ENCODE results near the gene SDHA.

The SDHA gene

DNA sequence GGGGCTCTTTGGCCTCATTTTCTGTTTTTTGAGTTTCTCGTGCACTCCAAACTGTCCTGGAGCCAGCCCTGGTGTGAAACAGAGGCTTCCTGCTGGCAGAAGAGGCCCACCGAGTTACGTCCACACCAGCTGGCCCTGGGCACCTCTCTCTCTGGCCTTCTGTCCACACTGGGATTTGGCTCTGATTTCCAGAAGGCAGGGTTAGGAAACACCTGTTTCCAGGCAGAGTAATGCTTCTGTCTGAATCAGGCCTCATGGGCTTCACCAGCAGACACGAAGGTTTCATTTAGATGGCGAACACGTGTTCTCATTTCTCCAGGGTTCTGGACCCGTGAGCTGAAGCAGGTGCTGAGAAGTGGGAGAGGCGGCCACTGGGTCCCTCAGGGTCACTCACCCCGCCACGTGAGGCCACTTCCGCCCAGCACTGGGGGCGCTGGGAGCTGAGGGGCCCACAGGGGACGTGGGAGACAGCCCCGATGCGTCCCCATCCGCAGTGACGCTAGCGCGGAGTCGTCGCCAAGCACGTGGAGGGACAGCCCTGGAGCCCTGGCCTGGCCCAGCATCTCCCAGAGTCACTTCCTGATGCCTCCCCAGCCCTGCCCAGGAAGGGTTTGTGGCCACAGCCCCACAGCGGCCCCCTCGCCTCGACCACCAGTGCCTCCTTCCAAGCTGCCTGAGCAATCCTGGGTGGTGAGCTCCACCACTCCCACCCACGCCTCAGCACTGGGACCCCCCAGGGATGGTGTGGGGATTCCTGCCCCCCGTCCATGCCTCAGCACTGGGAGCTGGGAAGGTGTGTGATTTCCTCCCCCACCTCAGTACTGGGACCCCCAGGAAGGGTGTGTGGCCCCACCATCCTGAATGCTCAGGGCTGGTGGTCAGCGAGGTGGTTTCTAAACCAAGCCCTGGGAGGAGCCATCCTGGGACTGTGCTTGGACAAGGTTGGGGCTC lies 31.8 kb upstream of the SDHA start:
- no peak for DNase-seq

GRCh38 chr5:187042-187431 lies 31.1 kb upstream of the SDHA start:
- no peak for DNase-seq

GRCh38 chr5:187617-188451 lies 30.3 kb upstream of the SDHA start:
- DNase-seq: no peak

DNA sequence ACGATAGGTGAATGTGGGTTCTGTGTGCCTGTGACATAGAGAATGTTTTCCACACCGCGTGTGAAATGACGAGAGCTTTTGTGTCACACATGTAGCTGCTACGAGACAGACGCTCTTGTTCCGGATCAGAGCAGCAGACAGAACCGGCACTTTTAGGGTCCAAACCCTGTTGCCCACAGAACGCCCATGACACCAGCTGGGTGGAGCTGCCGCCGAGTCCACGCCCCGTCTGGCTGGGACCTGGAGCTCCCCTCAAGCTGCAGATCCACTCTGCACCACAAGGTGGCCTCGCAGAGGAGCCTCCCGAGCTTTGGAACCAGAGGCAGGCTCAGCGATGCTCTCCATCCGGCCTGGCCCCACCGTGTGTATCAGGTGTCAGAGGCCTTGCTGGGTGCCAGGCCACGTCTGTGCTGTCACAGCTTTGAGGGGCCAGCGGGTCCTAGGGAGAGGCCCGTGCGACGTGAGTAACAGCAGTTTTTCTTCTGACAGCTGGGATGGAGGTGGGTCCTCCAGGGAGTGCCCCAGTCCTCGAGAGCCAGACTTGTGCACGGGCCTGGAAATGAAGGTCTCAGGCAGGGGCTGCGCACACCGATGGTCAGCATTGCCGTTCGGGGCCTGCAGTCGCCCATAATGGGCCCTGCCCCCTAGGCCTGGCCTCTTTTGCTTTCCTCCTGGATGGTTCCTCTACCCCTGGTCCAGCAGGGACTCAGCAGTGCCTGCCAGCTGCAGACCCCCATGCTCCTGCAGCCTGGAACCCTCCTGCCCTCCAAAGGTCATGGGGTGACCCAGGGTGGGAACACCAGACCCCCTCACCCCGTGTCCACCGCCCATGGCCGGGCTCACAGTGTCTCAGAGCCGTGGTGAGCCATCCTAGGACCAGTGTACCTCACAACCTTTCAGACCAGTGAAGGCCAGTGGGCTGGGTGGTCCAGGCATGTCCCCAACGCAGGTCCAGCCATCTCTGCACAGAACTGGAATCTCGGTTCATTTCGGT lies 29.3 kb upstream of the SDHA start:
- peak in 12 of 14 donors; percentile 10 to 84 (median 54) for DNase-seq

DNA sequence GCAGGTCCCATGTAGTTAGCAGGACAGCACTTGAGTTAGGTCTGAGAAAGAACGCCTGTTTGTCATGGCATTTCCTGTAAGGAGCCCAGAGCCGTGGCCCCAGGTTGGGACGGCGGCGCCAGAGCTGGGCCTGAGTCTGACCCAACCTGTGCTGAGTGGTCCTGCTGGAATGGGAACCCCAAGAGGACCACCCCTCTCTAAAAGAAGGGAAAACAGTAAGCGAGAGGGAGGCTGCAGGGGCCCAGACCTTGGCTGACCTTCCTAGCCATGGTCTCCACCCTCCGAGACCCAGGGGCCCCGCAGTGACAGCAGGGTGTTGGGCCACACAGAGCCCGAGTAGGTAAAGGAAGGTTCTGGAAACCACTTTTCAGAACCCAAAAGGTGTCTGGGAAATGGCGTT lies 28.6 kb upstream of the SDHA start:
- no peak for DNase-seq

DNA sequence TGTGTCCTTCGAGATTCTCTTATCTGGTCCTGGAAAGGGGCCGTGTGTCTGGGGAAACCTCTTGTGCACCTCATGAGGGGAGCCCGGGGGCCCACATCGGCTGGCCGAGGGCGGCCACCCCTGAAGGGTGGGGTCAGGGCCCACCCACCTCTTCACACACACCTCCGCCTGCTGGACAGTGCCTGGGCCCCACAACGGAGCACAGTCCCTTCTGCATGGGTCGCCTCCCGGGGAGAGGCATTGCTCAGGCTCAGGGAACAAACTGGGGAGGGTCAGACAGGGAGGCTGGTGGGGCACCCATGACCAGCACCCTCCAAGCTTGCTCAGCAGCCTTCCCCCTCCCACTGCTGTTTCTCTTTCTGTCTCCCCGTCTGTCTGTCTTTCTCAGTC lies 28.1 kb upstream of the SDHA start:
- no peak for DNase-seq

DNA sequence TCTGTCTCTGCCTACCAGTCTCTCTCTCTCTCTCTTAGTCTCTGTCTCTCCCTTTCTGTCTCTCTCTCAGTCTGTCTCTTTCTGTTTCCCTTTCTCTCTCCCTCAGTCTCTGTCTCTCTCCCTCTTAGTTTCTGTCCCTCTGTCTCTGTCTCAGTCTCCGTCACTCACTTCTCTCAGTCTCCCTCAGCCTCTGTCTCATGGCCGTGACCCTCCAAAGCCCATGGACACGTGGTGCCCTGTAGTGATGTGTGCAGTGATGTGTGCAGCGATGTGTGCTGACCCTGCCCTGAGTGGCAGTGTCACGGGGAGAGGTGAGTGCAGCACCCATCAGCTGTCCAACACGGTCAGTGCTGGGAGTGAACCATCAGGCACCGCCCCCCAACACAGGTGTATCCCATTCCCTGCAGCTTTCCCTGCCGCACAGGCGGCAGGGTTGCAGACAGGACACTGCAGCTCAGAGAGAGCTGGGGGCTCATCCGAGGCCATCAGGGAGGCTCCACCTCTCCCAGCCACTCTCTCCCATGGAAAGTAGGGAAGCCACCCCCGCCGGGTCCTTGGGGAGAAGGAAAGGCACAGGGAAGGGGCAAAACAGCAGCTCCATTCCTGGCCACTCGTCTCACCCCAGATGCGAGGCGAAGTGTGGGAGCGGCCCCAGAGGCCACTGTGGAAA lies 27.6 kb upstream of the SDHA start:
- DNase-seq: no peak

DNA sequence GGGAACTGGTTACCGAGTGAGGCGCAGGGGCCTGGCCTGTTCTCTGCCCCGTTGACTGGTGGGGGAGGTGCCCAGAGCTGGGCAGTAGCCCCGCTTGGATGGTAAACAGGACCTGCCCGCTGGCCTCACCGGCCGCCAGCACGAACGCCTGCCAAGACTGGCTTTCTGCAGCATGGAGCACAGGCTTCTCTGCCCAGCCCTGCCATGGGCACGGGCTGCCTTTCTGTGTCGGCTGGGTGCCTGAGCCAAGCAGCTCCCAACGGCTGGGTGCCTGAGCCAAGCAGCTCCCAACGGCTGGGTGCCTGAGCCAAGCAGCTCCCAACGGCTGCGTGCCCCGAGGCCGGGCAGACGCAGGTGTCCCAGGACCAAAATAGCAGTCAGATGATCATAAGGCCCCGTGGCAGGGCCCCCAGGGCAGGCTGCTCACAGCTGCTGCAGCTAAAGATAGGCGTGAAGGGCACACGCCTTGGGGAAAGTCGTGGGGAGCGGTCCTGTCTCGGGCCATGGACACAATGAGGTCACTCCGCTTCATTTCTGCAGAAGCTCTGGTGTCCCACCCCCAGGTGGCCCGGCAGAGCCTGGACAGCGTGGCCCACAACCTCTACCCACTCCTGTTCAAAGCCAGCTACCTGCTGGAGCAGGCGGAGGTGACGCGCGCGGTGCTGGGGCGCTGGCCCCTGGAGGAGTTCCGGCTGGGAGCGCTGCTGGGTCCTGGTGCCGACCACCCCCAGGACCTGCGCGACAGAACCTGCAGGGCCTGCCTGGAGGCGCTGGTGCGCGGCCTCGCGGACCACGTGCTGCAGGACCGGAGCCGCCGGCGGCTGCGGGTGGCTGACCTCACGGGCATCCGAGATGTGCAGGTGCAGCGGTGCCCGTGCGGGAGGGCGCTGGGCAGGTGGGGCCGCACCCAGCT lies 26.8 kb upstream of the SDHA start, which contains the start of gene LRRC14B:
LRRC14B (plus strand) TSS at position 460 of the 913 bp plus-strand sequence; CDS start at position 504, 44 bp downstream.
- peak in 9 of 14 donors; percentile 11 to 77 (median 38) for DNase-seq

- DNase-seq: no peak
These were observed 26.0 kb upstream of the SDHA start for GRCh38 chr5:191949-192690.

DNA sequence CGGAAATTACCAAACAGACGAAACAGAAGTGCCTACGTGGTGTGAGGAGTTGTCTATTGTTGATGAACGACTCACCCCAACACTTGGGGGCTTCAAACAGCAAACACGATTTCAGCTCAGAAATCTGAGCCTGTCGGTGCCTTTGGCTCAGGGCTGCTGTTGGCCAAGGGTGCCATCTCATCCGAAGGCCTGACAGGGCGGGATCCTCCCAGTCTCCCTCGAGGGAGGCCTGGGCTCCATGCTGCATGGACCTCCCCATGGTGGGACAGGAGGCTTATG lies 25.5 kb upstream of the SDHA start:
- no peak for DNase-seq

DNA sequence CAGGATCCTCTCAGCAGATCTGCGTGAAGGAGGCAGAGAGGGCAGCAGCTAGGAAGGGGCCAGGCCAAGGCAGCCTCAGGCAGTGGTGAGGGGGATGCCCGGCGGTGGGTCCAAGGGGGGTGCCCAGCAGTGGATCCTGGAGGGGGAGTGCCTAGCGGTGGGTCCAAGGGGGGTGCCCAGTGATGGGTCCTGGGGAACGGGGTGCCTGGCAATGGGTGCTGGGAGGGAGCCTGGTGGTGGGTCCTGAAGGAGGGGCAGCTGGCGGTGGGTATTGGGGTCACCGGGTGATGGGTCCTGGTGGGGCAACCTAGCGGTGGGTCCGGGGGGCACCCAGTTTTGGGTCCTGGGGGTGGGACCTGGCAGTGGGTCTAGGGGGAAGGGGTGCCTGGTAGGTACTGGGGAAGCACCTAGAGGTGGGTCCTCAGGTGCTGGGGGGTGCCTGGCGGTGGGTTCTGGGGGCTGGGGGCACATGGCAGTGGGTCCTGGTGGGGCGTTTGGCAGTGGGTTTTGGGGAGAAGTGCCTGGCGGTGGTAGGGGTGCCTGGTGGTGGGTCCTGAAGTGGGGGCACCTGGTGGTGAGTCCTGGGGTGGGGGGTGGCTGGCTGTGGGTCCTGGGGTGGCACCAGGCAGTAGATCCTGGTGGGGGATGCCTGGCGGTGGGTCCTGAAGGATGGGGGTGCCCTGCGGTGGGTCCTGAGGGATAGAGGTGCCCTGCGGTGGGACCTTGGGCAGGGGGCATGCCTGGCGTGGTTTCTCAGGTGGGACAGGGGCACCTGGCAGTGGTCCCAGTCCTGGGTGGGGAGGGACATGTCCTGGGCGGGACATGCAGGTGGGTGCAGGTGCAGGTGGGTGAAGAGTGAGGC lies 24.9 kb upstream of the SDHA start:
- DNase-seq: no peak

DNA sequence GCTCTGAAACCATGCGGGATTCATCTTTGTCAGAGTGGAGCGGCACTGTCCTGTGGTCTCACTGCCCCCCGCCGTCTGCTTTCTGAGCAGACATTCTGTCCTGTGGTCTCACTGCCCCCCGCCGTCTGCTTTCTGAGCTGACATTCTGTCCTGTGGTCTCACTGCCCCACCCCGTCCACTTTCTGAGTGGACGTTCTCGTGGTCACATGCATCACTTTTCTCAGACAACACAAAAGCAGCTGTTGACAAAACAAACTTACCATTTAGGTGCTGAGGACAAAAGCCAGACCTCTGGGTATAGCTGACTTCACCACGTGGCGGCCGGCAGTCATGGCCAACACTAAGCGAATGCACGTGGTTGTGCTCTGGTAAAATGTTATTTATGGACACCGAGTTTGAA lies 24.0 kb upstream of the SDHA start:
- DNase-seq: no peak

DNA sequence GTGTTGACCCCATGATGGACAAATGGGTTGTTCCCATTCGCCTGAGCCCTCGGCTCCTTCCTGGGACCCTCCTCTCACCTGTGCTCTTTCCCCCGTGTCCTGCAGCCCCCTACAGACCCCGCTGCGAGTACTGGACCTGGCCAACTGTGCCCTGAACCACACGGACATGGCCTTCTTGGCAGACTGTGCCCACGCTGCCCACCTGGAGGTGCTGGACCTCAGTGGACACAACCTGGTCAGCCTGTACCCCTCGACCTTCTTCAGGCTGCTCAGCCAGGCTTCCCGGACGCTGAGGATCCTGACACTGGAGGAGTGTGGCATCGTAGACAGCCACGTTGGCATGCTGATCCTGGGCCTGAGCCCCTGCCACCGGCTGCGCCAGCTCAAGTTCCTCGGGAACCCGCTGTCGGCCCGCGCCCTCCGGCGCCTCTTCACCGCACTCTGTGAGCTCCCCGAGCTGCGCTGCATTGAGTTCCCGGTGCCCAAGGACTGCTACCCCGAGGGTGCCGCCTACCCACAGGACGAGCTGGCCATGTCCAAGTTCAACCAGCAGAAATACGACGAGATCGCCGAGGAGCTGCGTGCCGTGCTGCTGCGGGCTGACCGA lies 23.4 kb upstream of the SDHA start:
- no peak for DNase-seq

DNA sequence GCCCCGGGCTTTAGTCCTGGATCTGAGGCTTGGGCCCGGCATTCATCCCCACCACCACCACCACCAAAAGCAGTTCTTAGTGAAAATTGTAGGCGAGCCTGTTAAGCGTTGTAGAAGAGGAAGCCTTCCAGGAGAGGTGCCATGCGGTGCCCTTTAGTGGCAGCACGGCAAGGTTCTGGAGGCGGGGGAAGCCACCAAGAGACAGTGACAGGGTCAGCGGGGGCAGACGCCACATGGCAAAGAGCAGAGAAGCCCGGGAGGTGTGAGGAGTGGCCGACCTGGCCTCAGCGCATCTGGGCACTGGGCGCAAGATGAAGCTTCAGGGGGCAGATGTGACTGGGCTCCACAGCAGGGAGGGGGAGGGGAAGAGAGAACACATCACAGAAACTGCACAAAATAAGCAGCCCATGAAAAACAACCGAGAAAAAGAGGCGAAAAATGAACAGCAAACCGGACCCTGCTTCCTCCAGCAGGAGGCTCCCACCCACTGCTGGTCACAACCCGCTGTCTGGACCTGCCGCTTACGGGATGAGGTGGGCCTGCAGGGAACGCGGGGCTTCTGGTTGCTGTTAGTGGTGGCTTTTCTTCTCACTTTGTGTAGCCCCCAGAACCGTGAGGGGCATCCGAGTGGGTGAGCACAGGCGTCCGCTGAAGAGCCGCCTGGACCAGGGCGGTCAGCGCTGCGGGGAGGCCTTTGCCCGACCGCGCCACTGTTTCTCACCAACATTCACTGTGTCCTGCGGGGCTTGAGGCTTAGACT lies 22.5 kb upstream of the SDHA start:
- no peak for DNase-seq

GRCh38 chr5:196350-196749 lies 21.8 kb upstream of the SDHA start:
- DNase-seq: no peak

DNA sequence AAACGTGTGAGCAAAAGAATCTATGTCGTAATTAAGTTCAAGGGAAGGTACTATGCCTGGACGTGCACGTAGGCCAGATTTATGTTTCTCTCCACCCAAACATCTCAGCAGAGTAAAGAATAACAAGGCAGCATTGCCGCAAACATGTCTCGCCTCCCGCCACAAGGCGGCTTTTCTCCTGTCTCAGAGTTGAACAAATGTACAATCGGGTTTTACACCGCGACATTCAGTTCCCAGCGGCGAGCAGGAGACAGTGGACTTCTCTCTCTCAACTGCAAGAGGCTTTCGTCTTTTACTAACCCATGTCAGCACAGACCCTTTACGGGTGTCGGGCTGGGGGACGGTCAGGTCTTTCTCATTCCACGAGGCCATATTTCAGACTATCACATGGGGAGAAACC lies 21.1 kb upstream of the SDHA start:
- DNase-seq: peak in 4 of 14 donors; percentile 10 to 28 (median 22)

DNA sequence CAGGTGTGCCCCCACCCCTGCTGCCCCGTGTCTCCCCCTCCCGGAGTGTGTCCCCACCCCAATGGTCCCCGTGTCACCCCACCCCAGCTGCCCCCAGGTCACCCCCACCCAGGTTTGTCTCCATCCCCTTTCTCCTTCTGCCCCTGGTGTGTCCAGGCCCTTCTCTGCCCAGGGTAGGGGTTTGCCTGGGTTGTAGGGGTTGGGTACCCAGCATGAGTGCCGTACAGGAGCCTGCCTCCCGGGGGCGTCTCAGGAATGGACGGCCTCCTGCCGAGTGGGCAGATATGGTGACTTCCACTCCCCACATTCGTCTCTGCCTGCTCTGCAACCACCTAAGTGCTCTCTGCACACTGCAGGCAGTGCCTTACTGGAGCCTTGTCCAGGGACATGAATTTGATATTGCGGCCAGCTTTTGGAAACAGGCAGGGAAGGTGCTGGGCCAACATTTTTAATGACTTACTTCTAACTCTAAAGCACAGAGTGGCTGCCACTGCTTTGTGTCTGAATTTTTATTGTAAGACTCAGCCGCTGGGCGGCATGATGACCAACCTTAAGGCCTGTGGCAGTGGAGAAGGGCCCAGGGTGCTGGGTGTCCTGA lies 20.1 kb upstream of the SDHA start:
- DNase-seq: no peak
